Measurements from ENCODE around the gene RPS21. TPM values are rescaled to one million over a fixed set of nuclear protein-coding genes. Genes with fewer than 3 reads are reported as not detected.

Gene RPS21
- total and polyA plus RNA-seq, 8 donors, result 239 to 7,615 (median 2,549) TPM

DNA sequence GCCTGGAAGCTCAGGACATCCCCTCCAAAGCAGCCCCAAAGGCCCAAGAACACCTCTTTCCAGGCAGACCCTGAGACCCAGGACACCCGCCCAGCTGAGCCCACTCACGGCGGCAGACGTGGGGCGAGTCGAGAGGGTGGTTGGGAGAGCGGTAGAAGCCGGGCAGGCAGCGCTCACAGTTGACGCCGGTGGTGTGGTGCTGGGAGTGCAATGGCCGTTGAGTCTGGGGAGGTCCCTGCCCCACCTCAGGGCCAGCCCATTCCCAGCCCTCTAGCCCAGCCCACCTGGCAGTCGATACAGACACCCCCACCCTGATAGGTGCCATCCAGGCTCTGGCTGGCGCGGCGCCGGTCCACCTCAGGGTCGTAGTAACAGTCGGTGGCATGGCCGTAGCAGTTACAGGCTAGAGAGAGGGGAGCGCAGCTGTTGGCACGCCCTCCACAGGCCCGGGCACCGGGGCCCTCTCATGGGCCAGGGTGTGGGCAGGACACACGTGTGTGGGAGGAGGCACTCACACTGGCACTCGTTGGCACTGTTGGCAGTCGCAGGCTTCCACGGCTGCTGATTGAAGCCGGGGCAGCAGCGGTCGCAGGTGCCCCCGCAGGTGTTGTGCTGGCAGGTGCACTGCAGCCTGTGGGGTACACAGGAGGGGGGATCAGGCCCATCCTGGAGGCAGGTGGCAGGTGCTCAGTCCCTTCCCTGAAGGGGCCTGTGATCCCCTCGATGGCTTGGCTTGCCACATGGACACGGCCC is 40.3 kb upstream of the RPS21 start:
- intact Hi-C loops (cut with DNase I; ENCODE audit: low total_unique reads), result no loop called here
- H3K36me3 ChIP-seq, result peaks cover 32 to 80% (median 51%) of the 10 kb centered on the region in 4 donors

DNA sequence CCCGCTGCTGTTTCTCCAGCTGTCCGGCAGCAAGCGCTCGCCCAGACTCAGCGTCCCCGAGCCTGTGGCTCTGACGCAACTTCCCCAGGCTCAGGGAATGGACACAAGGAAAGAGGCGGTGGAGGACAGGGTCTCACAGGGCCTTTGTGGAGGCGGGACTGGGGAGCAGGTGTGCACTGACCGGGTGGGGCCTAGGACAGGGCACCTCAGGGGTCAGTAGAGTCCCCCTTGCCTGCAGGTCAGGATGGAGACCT is 39.8 kb upstream of the RPS21 start:
- 87 to 97% (median 91%) methylated on average over 4 to 10 of the region's 10 CpGs for WGBS, 5 donors
- Histone ChIP-seq H3K9me3 (no peaks in the 10 kb centered on the region), H3K36me3 (peaks cover 36 to 81% (median 55%) of the 10 kb centered on the region in 4 donors), H3K27ac (peak overlapping the region in 1 of 5 donors; percentile 51), H3K27me3 (no peaks in the 10 kb centered on the region), H3K4me3 (no peak overlapping the region), H3K4me1 (peaks cover 6 to 14% (median 8%) of the 10 kb centered on the region in 4 donors)
- DNase-seq, result no peak
- TF ChIP-seq POLR2AphosphoS5 (IDR thresholded peaks at IDR 0.05) (no peak), EP300 (IDR thresholded peaks at IDR 0.05) (no peak), POLR2A (IDR thresholded peaks at IDR 0.05) (no peak)
- TF ChIP-seq, protein P1, sequence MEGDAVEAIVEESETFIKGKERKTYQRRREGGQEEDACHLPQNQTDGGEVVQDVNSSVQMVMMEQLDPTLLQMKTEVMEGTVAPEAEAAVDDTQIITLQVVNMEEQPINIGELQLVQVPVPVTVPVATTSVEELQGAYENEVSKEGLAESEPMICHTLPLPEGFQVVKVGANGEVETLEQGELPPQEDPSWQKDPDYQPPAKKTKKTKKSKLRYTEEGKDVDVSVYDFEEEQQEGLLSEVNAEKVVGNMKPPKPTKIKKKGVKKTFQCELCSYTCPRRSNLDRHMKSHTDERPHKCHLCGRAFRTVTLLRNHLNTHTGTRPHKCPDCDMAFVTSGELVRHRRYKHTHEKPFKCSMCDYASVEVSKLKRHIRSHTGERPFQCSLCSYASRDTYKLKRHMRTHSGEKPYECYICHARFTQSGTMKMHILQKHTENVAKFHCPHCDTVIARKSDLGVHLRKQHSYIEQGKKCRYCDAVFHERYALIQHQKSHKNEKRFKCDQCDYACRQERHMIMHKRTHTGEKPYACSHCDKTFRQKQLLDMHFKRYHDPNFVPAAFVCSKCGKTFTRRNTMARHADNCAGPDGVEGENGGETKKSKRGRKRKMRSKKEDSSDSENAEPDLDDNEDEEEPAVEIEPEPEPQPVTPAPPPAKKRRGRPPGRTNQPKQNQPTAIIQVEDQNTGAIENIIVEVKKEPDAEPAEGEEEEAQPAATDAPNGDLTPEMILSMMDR (IDR thresholded peaks at IDR 0.05), result no peak
- intact Hi-C loops (cut with DNase I; ENCODE audit: low total_unique reads), result no loop called here

More for the DNA sequence above, 40.3 kb upstream of the RPS21 start:
- Histone ChIP-seq H3K4me1 (peaks cover 6 to 14% (median 8%) of the 10 kb centered on the region in 4 donors), H3K9me3 (no peaks in the 10 kb centered on the region), H3K27ac (peak overlapping the region in 1 of 5 donors; percentile 51), H3K4me3 (no peak overlapping the region), H3K27me3 (no peaks in the 10 kb centered on the region)
- DNase-seq, result no peak
- TF ChIP-seq EP300 (IDR thresholded peaks at IDR 0.05) (no peak), POLR2AphosphoS5 (IDR thresholded peaks at IDR 0.05) (no peak), POLR2A (IDR thresholded peaks at IDR 0.05) (no peak)
- TF ChIP-seq, protein P1 (IDR thresholded peaks at IDR 0.05), result no peak
- WGBS, 5 donors, result 91 to 93% (median 92%) methylated on average over 13 to 34 of the region's 34 CpGs

DNA sequence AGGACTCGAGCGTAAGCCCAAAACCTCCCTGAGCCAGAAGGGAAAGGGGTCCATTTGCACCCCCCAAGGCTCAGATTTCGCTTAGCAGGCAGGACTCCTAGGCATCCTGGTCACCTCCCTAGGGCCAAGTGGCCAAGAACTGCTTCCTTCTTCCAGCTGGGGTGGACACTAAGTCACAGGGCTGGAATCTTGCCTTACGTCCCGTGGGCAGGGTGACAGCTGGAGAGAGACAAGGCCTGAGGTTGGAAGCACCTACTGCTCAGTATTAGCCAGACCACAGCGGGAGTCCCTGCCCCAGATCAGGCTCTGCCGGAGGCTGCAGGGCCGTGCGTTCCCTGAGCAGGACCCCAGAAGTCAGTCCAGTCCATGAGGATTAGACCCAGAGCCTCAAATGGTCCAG is 39.5 kb upstream of the RPS21 start:
- peaks cover 37 to 80% (median 57%) of the 10 kb centered on the region in 4 donors for H3K36me3 ChIP-seq
- TF ChIP-seq EP300 (IDR thresholded peaks at IDR 0.05), result no peak
- TF ChIP-seq, protein P1 (IDR thresholded peaks at IDR 0.05), result no peak
- no peak for TF ChIP-seq POLR2AphosphoS5 (IDR thresholded peaks at IDR 0.05)
- TF ChIP-seq POLR2A (IDR thresholded peaks at IDR 0.05), result no peak
- intact Hi-C loops (cut with DNase I; ENCODE audit: low total_unique reads), result no loop called here

DNA sequence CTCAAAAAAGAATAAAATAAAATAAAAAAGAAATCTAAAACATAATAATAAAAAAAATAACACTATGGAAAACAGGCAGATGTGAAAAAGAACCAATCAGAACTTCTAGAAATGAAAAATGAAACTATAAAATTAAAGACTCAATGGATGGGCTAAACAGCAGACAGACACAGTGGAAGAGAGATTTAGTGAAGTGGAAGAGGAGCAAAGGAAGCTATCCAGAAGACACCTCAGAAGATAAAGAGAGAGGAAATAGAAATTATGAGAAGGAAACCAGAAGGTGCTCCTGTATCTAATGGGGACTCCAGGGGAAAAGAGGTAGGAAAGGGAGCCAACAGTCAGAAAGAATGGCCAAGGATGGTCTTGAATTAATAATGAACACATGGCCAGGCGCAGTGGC is 38.3 kb upstream of the RPS21 start:
- peaks cover 40 to 84% (median 57%) of the 10 kb centered on the region in 4 donors for H3K36me3 ChIP-seq
- H3K4me3 ChIP-seq, result no peak overlapping the region
- H3K27ac ChIP-seq, result peak overlapping the region in 1 of 5 donors; percentile 31
- peaks cover 8 to 29% (median 17%) of the 10 kb centered on the region in 4 donors for H3K4me1 ChIP-seq
- no peaks in the 10 kb centered on the region for H3K9me3 ChIP-seq
- no peak for DNase-seq
- H3K27me3 ChIP-seq, result no peaks in the 10 kb centered on the region
- no peak for TF ChIP-seq POLR2A (IDR thresholded peaks at IDR 0.05)
- TF ChIP-seq, protein P1 (IDR thresholded peaks at IDR 0.05), result no peak
- TF ChIP-seq POLR2AphosphoS5 (IDR thresholded peaks at IDR 0.05), result no peak
- no peak for TF ChIP-seq EP300 (IDR thresholded peaks at IDR 0.05)
- intact Hi-C loops (cut with DNase I; ENCODE audit: low total_unique reads), result no loop called here
- WGBS, 5 donors, result 49 to 100% (median 93%) methylated on average over 1 of the region's 1 CpG

More for the DNA sequence above, 39.5 kb upstream of the RPS21 start:
- H3K4me3 ChIP-seq, result no peak overlapping the region
- WGBS, 5 donors, result 79 to 87% (median 84%) methylated on average over 5 to 9 of the region's 9 CpGs
- DNase-seq, result no peak
- H3K9me3 ChIP-seq, result no peaks in the 10 kb centered on the region
- H3K27ac ChIP-seq, result peak overlapping the region in 1 of 5 donors; percentile 51
- peaks cover 8 to 18% (median 9%) of the 10 kb centered on the region in 4 donors for H3K4me1 ChIP-seq
- no peaks in the 10 kb centered on the region for H3K27me3 ChIP-seq
